Gastroesophageal sphincter (tissue), 4 donors: ENCODE data around the gene KRTAP4-8. TPM values are rescaled to one million over a fixed set of nuclear protein-coding genes. Genes with fewer than 3 reads are reported as not detected.
"Not testable (repeated sequence)": the region's sequence is repeated elsewhere in the genome, so short reads cannot be mapped to it uniquely, and the experiment has no call there.

Experiments
- ATAC-seq: fragments of 150-250 bp; one replicate; pipeline ENCODE4 v1.9.1; 2016; ENCODE audit warnings: mild to moderate bottlenecking, moderate library complexity
- H3K27ac ChIP-seq, 4 donors: fragments of 200-600 bp; sonication (generic) in 3 of 4; 1 replicate in 3 of 4; 2 replicates in 1 of 4; pipeline ENCODE4 v1.5.1; 2016 to 2019
- H3K27me3 ChIP-seq: fragments of 200-600 bp; sonication (generic); one replicate; pipeline ENCODE4 v1.5.1; 2019
- H3K36me3 ChIP-seq, 2 donors: fragments of 200-600 bp; sonication (generic); one replicate each; pipeline ENCODE4 v1.5.1; 2019; ENCODE audit warnings: control low read depth in 1 of 2
- H3K4me1 ChIP-seq, 3 donors: fragments of 200-600 bp; sonication (generic); 1 replicate in 2 of 3; 2 replicates in 1 of 3; pipeline ENCODE4 v1.5.1; 2016 to 2019; ENCODE audit warnings: control low read depth in 2 of 3
- H3K4me3 ChIP-seq, 2 donors: fragments of 200-600 bp; sonication (generic); one replicate each; pipeline ENCODE4 v1.5.1; 2019; ENCODE audit warnings: mild to moderate bottlenecking in 1 of 2, moderate library complexity in 1 of 2
- H3K9me3 ChIP-seq, 3 donors: fragments of 200-600 bp; sonication (generic); one replicate each; pipeline ENCODE4 v1.5.1; 2017 to 2019; ENCODE audit warnings: control low read depth in 2 of 3
- CTCF ChIP-seq, 4 experiments: fragments of 200-600 bp in 2 of 4; fragments of 450-650 bp in 2 of 4; sonication (generic) in 1 of 4; IDR thresholded peaks; one replicate each; pipeline ENCODE4 v1.5.1; 2017 to 2019; ENCODE audit warnings: antibody characterized with exemption in 4 of 4, mild to moderate bottlenecking in 2 of 4, moderate library complexity in 2 of 4
- EP300 ChIP-seq: sonication (generic); formaldehyde crosslinking; IDR thresholded peaks from one replicate; pipeline ENCODE4 v1.6.1; 2017; ENCODE audit warnings: antibody characterized with exemption, mild to moderate bottlenecking
- POLR2A ChIP-seq, 2 donors: fragments of 450-650 bp; IDR thresholded peaks; one replicate each; pipeline ENCODE4 v1.6.1; 2017; ENCODE audit warnings: antibody characterized with exemption in 2 of 2, mild to moderate bottlenecking in 2 of 2, moderate library complexity in 1 of 2
- POLR2AphosphoS5 ChIP-seq: sonication (generic); formaldehyde crosslinking; IDR thresholded peaks from one replicate; pipeline ENCODE4 v1.6.1; 2017; ENCODE audit warnings: antibody characterized with exemption
- WGBS, 2 donors: methylation state at CpG; one replicate each; pipeline ENCODE4 v1.1.5; 2018; ENCODE audit warnings: low coverage in 1 of 2; 5-methylcytosine and 5-hydroxymethylcytosine counted together
- total RNA-seq, 4 donors: library from RNA; depleted of rRNA; stranded (reverse); fragments of >200 nt; gene quantifications; one replicate each; pipeline ENCODE4 v1.1.0, GENCODE V29; 2016

The KRTAP4-8 gene
- total RNA-seq, 4 donors from 2014 or later = not detected

- H3K4me3 ChIP-seq = no peak within 1 kb of the TSS
- no peaks in the 10 kb centered on the region for H3K4me1 ChIP-seq
- H3K9me3 ChIP-seq = no peaks in the 10 kb centered on the region
- WGBS, 2 donors = 86% methylated on average over 4 to 5 of the region's 6 CpGs
- peaks cover 4% of the 10 kb centered on the region for H3K27me3 ChIP-seq
- H3K36me3 ChIP-seq = no peaks in the 10 kb centered on the region
- no peak within 1 kb of the TSS for H3K27ac ChIP-seq
- ATAC-seq = no peak
- TF ChIP-seq CTCF (IDR thresholded peaks at IDR 0.05) (no peak), POLR2A (IDR thresholded peaks at IDR 0.05) (no peak), EP300 (no peak), POLR2AphosphoS5 (no peak)
Observed at GRCh38 chr17:41065829-41066624, 31.9 kb downstream of the KRTAP4-8 start, which contains the start of gene KRTAP2-4. Gene KRTAP2-4 (minus strand): TSS chr17:41065879. CDS start chr17:41065845, 34 bp downstream.

DNA sequence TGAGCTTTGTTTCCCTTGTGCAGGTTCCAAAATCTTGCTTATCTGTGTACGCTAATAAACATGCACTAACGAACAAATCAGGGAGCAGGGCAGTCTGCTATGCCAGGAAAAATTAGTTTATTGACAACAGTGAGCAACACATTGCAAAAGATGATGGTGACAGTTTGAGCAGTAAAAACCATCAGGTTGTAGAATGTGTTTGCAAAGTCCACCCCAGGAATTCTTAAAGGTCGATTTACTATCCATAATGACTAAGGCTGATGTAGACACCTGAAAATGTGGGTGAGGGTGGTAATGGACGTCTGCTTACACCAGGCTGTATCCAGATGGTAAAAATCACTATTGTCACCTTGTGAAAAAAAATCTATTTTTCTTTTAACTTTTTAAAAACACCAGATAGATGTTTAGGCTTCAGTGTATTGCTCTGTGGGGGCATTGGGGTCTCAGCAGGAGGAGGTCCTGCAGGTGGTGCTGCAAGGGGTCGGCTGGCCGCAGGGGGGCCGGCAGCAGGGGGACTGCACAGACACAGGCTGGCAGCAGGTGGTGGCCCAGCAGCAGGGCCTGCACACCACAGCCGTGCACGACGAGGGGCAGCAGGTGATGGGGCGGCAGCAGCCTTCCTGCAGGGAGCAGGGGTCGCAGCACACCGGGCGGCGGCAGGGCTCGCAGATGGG is 32.8 kb downstream of the KRTAP4-8 start:
- not testable (repeated sequence) for H3K27ac ChIP-seq, H3K27me3 ChIP-seq, H3K36me3 ChIP-seq, ATAC-seq, H3K4me3 ChIP-seq, H3K4me1 ChIP-seq, H3K9me3 ChIP-seq
- 61 to 78% methylated on average over 4 of the region's 16 CpGs for WGBS, 2 donors

DNA sequence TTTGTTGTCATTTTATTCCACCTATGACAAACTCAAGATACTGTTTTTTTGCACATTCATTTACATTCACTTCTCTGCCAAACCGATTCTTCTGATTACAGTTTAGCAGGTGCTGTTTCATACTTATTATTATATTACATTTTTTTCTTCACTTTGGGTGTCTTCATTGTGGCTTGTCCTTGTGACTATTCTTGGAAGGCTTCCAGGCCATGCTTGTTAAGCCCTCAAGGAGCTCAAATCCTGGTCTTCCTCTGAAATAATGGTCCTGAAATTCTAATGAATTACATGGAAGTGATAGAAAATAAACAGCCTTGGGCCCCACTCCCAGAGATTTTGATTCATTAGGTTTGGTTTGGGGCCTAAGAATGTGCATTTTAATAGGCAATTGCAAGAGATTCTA is 33.6 kb downstream of the KRTAP4-8 start:
- TF ChIP-seq CTCF (IDR thresholded peaks at IDR 0.05) (no peak), EP300 (no peak), POLR2A (IDR thresholded peaks at IDR 0.05) (no peak), POLR2AphosphoS5 (no peak)
- no peak overlapping the region for H3K27ac ChIP-seq
- H3K4me1 ChIP-seq = no peaks in the 10 kb centered on the region
- H3K9me3 ChIP-seq = no peaks in the 10 kb centered on the region
- peaks cover 14% of the 10 kb centered on the region for H3K27me3 ChIP-seq
- 76% methylated on average over 1 of the region's 1 CpG; no CpG with 5 or more reads in 1 of the 2 donors for WGBS, 2 donors
- no peak for ATAC-seq
- no peak overlapping the region for H3K4me3 ChIP-seq
- no peaks in the 10 kb centered on the region for H3K36me3 ChIP-seq

GRCh38 chr17:41063449-41063848 is 34.5 kb downstream of the KRTAP4-8 start:
- 81 to 90% methylated on average over 4 of the region's 4 CpGs for WGBS, 2 donors
- Histone ChIP-seq H3K27me3 (peaks cover 20% of the 10 kb centered on the region), H3K9me3 (no peaks in the 10 kb centered on the region), H3K4me1 (no peaks in the 10 kb centered on the region), H3K36me3 (no peaks in the 10 kb centered on the region), H3K4me3 (no peak overlapping the region), H3K27ac (no peak overlapping the region)
- no peak for ATAC-seq
- no peak for TF ChIP-seq POLR2A (IDR thresholded peaks at IDR 0.05)
- no peak for TF ChIP-seq CTCF (IDR thresholded peaks at IDR 0.05)
- TF ChIP-seq POLR2AphosphoS5 = no peak
- TF ChIP-seq EP300 = no peak

DNA sequence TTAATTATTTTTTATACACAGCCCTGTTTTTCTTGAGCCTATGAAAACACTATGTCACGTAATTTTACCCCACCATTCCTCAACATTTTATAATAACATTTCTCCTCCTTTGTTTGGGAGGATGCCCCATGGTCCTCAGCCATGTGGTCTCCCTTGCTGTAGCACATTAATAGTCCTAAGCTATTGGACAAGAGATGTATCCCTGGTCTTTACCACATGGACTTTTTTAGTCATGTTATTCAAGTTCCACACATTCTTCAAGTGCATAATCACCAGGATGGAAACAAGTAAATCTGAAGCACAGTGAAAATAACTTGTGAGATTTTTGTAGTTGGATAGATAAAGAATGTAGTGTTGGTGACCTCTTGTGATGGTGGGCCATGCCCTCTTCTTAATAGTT is 36.0 kb downstream of the KRTAP4-8 start:
- Histone ChIP-seq H3K9me3 (peaks cover 0 to 7% (median 0%) of the 10 kb centered on the region in 3 donors), H3K4me1 (no peaks in the 10 kb centered on the region), H3K27me3 (peaks cover 34% of the 10 kb centered on the region), H3K27ac (no peak overlapping the region), H3K4me3 (no peak overlapping the region), H3K36me3 (no peaks in the 10 kb centered on the region)
- TF ChIP-seq CTCF (IDR thresholded peaks at IDR 0.05) (no peak), POLR2AphosphoS5 (no peak), POLR2A (IDR thresholded peaks at IDR 0.05) (no peak)
- WGBS, 2 donors = 42 to 43% methylated on average over 1 of the region's 1 CpG
- ATAC-seq = no peak
